Cortex of kidney (tissue), 1 donor: ENCODE measurements around the gene CTR9.

ENCODE experiments used
- DNase-seq: peaks from one replicate; lab custom pipeline; 2025; lab: John Stamatoyannopoulos, UW

CTR9 gene

DNA sequence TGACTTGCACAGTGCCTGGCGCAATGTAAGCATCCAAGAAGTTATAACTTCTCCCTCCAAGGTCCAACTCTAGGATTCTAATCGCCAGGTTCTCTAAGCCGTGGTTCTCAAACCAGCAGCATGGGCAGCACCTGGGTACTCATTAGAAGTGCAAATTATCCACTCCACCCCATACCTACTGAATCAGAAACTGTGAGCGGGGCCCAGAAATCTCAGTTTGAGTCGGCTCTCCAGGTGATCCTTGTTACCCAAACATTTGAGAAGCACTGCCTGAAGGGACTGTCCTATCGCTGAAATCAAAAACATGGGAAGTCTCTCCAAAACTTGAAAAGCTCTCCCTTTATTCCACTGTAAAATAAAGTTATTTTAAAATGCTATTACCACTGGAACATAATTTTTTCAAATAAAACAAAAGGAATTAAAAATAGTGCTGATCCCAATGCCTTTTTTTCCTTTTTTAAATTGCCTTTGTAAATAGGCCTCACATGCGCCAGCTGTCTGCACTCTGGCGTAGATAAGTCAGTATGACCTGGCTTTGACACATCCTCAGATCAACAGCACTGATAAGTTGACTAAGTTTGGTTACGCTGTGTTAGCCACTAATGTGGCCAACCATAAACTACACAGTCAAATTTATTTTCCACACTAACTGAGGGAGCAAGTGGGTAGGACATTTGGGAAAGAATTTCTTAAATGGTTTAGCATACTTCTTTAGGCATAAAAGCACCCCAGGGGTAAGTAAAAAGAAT lies 8.4 kb upstream of the CTR9 start:
- no peak for DNase-seq

- no peak for DNase-seq
Observed at GRCh38 chr11:10743354-10744000, 7.6 kb upstream of the CTR9 start.

GRCh38 chr11:10744206-10744605 lies 6.8 kb upstream of the CTR9 start:
- no peak for DNase-seq

DNA sequence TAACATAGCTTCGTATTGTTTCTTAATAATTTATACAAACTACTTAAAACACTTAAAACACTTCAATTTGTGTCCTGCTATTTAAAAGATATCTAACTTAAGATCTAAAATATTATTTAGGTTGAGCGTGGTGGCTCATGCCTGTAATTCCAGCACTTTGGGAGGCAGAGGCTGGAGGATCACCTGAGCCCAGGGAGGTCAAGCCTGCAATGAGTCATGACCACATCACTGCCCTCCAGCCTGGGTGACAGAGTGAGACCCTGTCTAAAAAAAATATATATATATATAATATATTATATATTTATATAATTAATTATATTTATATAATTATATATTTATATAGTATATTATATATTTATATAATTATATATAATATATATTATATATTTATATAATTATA lies 4.2 kb upstream of the CTR9 start:
- DNase-seq, result no peak

- no peak for DNase-seq
Observed at GRCh38 chr11:10747733-10748132, 3.3 kb upstream of the CTR9 start.

- DNase-seq, result no peak
Observed at GRCh38 chr11:10749476-10749875, 1.6 kb upstream of the CTR9 start.

DNA sequence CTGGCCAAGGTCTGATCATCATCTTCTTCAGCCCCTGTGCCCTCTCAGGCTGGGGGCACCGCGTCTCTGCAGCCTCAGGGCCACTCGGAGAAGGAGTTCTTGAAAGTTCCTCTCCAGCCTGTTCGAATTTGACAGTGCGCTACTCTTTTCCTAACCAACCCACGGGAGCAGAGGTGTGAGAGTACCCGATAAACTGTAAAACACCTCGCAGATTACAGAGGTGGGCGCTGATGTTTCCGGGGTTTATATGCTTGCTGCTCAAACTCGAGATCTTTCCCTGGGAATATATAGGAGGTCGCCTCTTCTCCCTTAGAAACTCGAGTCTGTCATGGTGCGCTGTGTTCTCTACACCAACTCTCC lies 515 bp downstream of the CTR9 start:
- DNase-seq, result no peak

DNA sequence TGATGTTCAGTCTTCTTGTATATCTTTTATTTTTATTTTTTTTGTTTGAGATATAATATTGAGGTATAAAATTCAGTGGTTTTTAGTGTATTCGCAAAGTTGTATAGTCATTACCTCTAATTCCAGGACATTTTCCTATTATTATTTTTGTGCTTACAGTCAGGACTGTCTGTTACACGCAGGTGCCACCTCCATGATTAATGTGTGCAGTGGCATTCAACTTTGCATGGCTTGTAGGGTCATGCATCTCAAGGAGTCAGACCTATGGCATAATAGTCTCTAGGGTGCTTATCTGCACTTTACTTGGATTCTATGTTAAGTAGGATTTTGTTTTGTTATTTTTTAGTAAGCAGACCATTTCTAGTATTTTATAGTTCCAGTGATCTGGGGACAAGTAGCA lies 1.0 kb downstream of the CTR9 start:
- no peak for DNase-seq

DNA sequence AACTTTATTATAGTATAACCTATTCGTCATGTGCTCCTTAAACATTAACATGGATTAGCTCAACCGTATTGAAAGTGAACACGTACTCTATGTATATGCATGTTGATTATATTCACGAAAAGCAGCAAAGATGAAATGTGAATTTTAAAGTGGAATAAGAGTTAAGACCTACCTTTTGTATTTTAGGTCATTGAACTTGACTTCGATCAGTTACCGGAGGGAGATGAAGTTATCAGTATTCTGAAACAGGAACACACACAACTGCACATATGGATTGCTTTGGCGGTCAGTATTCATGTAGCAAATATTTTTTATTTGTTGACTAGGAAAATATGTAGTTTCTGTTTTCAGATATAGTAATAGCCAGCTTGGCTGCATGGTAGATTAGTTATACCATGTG lies 1.4 kb downstream of the CTR9 start:
- DNase-seq, result no peak

DNA sequence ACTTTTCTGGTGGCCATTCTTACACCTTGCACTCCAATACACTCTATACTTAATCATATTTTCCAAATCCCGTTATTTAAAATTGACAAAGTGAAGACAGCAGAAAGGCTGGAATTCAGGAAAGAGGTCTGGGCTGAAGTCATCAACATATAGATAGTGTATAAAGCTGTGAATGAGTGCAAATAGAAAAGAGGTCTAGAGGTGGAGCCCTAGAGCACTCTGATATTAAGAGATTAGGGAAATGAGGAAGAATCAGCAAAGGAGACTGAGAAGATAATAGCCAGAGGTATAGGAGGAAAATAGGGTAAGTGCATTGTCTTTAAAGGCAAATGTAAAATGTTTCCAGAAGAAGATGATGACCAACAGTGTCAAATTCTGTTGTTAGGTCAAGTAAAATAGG lies 7.9 kb downstream of the CTR9 start:
- no peak for DNase-seq

- DNase-seq, result no peak
Observed at GRCh38 chr11:10761085-10761698, 10.1 kb downstream of the CTR9 start.

- no peak for DNase-seq
Observed at GRCh38 chr11:10762185-10762584, 11.1 kb downstream of the CTR9 start.

DNA sequence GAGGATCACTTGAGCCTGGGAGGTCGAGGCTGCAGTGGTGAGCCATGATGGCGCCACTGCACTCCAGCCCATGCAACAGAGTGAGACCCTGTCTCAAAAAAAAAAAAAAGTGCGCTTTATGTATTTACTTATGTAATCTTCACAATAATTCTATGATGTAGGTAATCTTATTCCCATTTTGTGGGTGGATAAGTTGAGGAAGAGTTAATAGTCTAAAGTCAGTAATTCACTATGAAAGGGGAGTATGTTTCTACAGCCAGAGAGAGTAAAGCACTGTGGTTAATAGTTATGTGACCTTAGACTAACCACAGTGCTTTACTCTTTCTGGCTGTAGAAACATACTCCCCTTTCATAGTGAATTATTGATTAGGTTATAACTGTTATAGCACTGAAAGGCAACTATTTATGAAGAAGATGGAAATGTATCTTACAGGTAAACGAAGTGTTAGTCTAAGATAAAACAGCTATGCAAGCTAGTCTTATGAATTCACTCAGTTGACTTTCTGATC lies 11.9 kb downstream of the CTR9 start:
- no peak for DNase-seq

DNA sequence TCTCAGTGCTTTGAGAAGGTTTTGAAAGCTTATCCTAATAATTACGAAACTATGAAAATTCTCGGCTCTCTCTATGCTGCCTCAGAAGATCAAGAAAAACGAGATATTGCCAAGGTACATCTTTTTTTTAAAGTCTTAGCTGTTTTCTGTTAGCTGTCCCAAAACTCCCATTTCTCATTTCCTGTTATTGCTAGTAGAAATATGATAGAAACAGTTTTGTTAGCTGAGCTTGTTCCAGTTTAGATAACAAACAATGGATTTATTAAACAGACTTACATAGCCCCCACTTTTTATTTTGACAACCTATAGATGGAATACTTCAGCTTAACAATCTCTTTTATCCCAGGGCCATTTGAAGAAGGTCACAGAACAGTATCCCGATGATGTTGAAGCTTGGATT lies 12.7 kb downstream of the CTR9 start:
- DNase-seq, result no peak

DNA sequence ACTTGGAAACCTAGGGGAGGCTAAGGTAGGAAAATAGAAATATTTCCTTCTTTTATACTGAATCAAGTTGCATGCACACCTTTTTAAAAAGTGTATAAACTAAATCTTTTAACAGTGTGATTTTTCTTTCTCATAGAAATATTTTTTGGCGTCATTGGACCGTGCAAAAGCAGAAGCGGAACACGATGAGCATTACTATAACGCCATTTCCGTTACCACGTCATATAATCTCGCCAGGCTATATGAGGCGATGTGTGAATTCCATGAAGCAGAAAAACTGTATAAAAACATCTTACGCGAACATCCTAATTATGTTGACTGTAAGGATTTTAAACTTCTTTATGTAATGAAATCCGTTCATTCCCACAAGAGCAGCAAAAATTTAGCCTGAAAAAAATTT lies 13.4 kb downstream of the CTR9 start:
- DNase-seq, result no peak

DNA sequence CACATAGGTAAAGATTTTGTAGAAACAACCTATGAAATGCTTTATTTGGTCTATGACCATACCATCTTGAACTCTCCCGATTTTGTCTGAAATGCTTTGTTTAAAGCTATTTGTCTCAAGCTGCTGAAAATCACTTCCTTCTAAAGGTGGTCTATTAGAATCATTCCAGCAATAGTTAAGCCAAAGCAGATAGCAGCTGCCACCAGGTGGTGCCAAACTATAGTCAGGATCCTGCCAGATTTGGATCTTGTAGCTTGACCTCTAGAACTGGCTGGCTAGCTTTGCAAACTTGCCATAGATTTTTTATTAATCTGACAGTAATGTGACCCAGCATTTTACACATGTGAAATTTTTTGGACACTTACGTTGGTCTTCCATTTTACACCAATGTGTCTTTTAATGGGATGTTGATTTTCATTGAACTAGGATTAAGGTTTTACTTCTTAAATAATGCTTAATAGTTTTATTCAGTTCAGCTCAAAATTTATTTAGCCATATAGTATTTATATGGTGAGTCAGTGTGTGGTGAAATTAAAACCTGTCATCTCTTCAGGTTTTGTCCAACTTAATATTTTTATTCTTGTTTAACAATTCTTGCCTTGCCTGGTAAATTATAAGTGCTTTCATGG lies 19.7 kb downstream of the CTR9 start:
- no peak for DNase-seq

GRCh38 chr11:10771457-10771856 lies 20.4 kb downstream of the CTR9 start:
- no peak for DNase-seq

DNA sequence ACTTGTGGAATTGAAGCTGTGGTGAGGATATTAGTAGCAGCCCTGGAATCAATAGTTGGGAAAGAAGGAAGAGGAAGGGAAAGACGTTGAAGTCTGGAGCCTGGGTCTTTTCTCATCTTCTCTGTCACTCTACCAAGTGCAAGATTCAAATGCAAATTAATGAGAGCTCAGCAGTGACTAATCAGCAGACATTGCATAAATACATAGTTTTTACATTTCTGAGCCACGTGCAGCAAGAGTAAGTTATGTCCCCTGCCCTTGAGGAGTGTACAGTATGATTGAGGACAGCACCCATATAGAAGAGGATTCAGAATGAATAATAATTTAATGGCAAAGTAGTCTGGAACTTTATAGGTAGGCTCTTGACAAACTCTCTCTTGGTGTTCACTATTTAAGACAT lies 23.8 kb downstream of the CTR9 start:
- no peak for DNase-seq

DNA sequence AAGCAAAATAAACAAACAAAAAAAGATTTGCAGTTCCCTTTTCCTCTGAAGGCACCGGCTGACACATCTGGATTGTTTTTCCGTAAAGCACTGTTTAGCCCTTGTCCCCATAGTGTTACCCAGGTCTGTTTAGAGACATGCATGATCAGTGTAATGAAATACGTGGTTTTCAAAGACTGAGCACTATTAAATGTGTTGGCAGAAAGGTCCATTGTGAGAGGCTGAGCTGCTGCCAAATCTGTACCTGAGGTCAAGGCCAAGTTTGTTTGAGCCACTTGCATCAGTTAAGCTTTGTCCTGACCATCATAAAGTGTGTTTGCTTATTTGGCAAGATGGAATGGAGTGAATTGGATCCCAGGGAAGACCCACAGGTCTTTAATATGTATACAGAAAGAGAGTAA lies 26.3 kb downstream of the CTR9 start:
- no peak for DNase-seq

GRCh38 chr11:10777806-10778205 lies 26.8 kb downstream of the CTR9 start:
- no peak for DNase-seq

GRCh38 chr11:10778217-10778970 lies 27.3 kb downstream of the CTR9 start:
- no peak for DNase-seq

- no peak for DNase-seq
Observed at GRCh38 chr11:10779086-10779485, 28.0 kb downstream of the CTR9 start.
